ENCODE data around the gene SHISA9.

- TF ChIP-seq CTCF (IDR thresholded peaks at IDR 0.05) (no peak), EZH2 (IDR thresholded peaks at IDR 0.05; ENCODE audit: borderline replicate concordance, insufficient read depth, low read depth, low read length, poor library complexity, severe bottlenecking) (no peak)
Measured at GRCh38 chr16:13014476-13014875, 113.1 kb downstream of the SHISA9 start.
